Endothelial cell of umbilical vein (primary cell): ENCODE data around the gene OTUD7B. TPM values are rescaled to one million over a fixed set of nuclear protein-coding genes. Genes with fewer than 3 reads are reported as not detected.

Experiments
- BruUV-seq: library from RNA; stranded (reverse); fragments of 400-500 nt; replicated peaks from 2 replicates; lab custom pipeline; 2021; lab: Mats Ljungman, UMichigan
- CTCF ChIA-PET: fragments of 300-600, 350-600 bp; sonication (Branson Sonifier 250); formaldehyde crosslinking; loops from one replicate; lab custom pipeline; 2021; ENCODE audit warnings: antibody characterized with exemption, inconsistent platforms; lab: Charles Lee
- POLR2A ChIA-PET: fragments of 300-600, 350-600 bp; sonication (Branson Sonifier 250); formaldehyde crosslinking; loops from one replicate; lab custom pipeline; 2021; ENCODE audit warnings: antibody characterized with exemption, inconsistent platforms; lab: Charles Lee
- DNase-seq: peaks from one replicate; pipeline ENCODE4 v3.0.0-alpha.2; 2011; ENCODE audit warnings: low read depth, low spot score
- FAIRE-seq: peaks from 2 replicates; lab custom pipeline; 2011; peaks lifted over from hg19 to GRCh38; lab: Jason Lieb, UNC
- H2AFZ ChIP-seq: 2 replicates; pipeline ENCODE4 v1.6.0; 2012; ENCODE audit warnings: low read depth, low read length, control low read depth, inconsistent platforms
- H3K27ac ChIP-seq: 2 replicates; pipeline ENCODE4 v1.5.1; 2011; ENCODE audit warnings: low read depth, mild to moderate bottlenecking, control low read depth, low read length, moderate library complexity; ENCODE audit not compliant: insufficient read depth
- H3K27me3 ChIP-seq, 2 experiments: 2 replicates each; pipeline versions ENCODE4 v1.6.0 to v1.6.1; 2011; ENCODE audit warnings: low read length in 2 of 2, mixed read lengths in 1 of 2; ENCODE audit not compliant: control insufficient read depth in 2 of 2, insufficient read depth in 2 of 2
- H3K36me3 ChIP-seq, 2 experiments: 2 replicates in 1 of 2; 3 replicates in 1 of 2; pipeline ENCODE4 v1.5.1; 2011; ENCODE audit warnings: low read length in 2 of 2, mild to moderate bottlenecking in 1 of 2, moderate library complexity in 1 of 2; ENCODE audit not compliant: control insufficient read depth in 2 of 2, insufficient read depth in 2 of 2; ENCODE audit errors: extremely low read depth in 1 of 2
- H3K4me1 ChIP-seq: 3 replicates; pipeline ENCODE4 v1.5.1; 2011; ENCODE audit warnings: mild to moderate bottlenecking, low read length; ENCODE audit not compliant: control insufficient read depth, insufficient read depth; ENCODE audit errors: extremely low read depth
- H3K4me2 ChIP-seq: 2 replicates; pipeline ENCODE4 v1.6.1; 2011; ENCODE audit warnings: low read length, control low read depth, mixed read lengths; ENCODE audit not compliant: insufficient read depth
- H3K4me3 ChIP-seq, 3 experiments: fragments of 200-600 bp in 1 of 3; sonication (generic), shearing (Covaris generic) in 1 of 3; replicated peaks in 1 of 3; 2 replicates each; pipeline ENCODE4 v1.5.1; 2011 to 2016; ENCODE audit warnings: control low read depth in 3 of 3, low read length in 3 of 3, mild to moderate bottlenecking in 2 of 3, inconsistent platforms in 1 of 3, low read depth in 1 of 3, moderate library complexity in 1 of 3; ENCODE audit not compliant: insufficient read depth in 1 of 3
- H3K79me2 ChIP-seq: 2 replicates; pipeline ENCODE4 v1.6.0; 2012; ENCODE audit warnings: low read length, inconsistent platforms; ENCODE audit not compliant: control insufficient read depth, insufficient read depth
- H3K9ac ChIP-seq: replicated peaks from 2 replicates; pipeline ENCODE3; 2011; ENCODE audit warnings: low read length, control low read depth; ENCODE audit not compliant: insufficient read depth; ENCODE audit errors: extremely low read depth
- H3K9me1 ChIP-seq: replicated peaks from 3 replicates; pipeline ENCODE4 v1.6.0; 2011; ENCODE audit warnings: mild to moderate bottlenecking, low read length; ENCODE audit not compliant: control insufficient read depth, insufficient read depth; ENCODE audit errors: extremely low read depth
- H3K9me3 ChIP-seq: replicated peaks from 2 replicates; pipeline ENCODE4 v1.5.1; 2012; ENCODE audit warnings: low read length, inconsistent platforms; ENCODE audit not compliant: control insufficient read depth, insufficient read depth
- H4K20me1 ChIP-seq: replicated peaks from 2 replicates; pipeline ENCODE3; 2011; ENCODE audit warnings: mild to moderate bottlenecking, low read length; ENCODE audit not compliant: control insufficient read depth, insufficient read depth; ENCODE audit errors: extremely low read depth
- EZH2 ChIP-seq: IDR thresholded peaks from 2 replicates; pipeline ENCODE4 v1.6.1; 2012; ENCODE audit warnings: borderline replicate concordance, low read depth, mild to moderate bottlenecking, moderate library complexity, low read length, inconsistent platforms; ENCODE audit not compliant: severe bottlenecking
- FOS ChIP-seq: IDR thresholded peaks from 2 replicates; pipeline ENCODE4 v1.6.1; 2011; ENCODE audit warnings: mild to moderate bottlenecking, low read length, moderate library complexity, borderline replicate concordance; ENCODE audit not compliant: insufficient read depth
- GATA2 ChIP-seq: IDR thresholded peaks from 2 replicates; pipeline ENCODE4 v1.7.0; 2011; ENCODE audit warnings: low read depth, mild to moderate bottlenecking, moderate library complexity, mixed read lengths, low read length; ENCODE audit not compliant: insufficient read length, insufficient read depth
- JUN ChIP-seq: IDR thresholded peaks from 2 replicates; pipeline ENCODE4 v1.6.1; 2011; ENCODE audit warnings: borderline replicate concordance, low read depth; ENCODE audit not compliant: insufficient read length, insufficient read depth
- MYC ChIP-seq: IDR thresholded peaks from one replicate; pipeline ENCODE4 v1.6.1; 2011; ENCODE audit warnings: mild to moderate bottlenecking, low read depth, low read length
- POLR2A ChIP-seq: IDR thresholded peaks from 2 replicates; pipeline ENCODE4 v1.6.1; 2012; ENCODE audit warnings: low read depth, mild to moderate bottlenecking, control low read depth, low read length
- POLR2AphosphoS5 ChIP-seq: IDR thresholded peaks from 2 replicates; pipeline ENCODE4 v1.6.1; 2012; ENCODE audit warnings: low read depth, mild to moderate bottlenecking, control low read depth, low read length, moderate library complexity; ENCODE audit not compliant: insufficient read depth
- dilution Hi-C: fragments of 300-500 bp; cut with MboI; formaldehyde crosslinking; loops from one replicate; pipeline ENCODE4 v1.15.0; 2019; ENCODE audit warnings: low sequenced_read_pairs; ENCODE audit not compliant: extremely low pct_ligation_motif_present
- intact Hi-C: fragments of 100-400 bp; cut with micrococcal nuclease; formaldehyde crosslinking; loops from one replicate; pipeline ENCODE4 v1.10.0; 2022
- polyA plus RNA-seq, 4 experiments: library from polyadenylated mRNA; depleted of rRNA in 3 of 4; stranded (reverse) in 3 of 4; unstranded in 1 of 4; fragments of >200 nt; gene quantifications; 2 replicates each; pipeline versions ENCODE4 v1.2.1 to v1.2.3, GENCODE V29; 2011 to 2012; ENCODE audit warnings: missing spikeins in 1 of 4
- total RNA-seq: library from RNA; stranded (reverse); gene quantifications from 2 replicates; pipeline ENCODE4 v1.2.3, GENCODE V29; 2021
- TF ChIP-seq, protein P1 (sequence below), 2 donors: IDR thresholded peaks; 1 replicate in 1 of 2; 2 replicates in 1 of 2; pipeline ENCODE4 v1.5.1; 2011; ENCODE audit warnings: low read length in 2 of 2, mild to moderate bottlenecking in 2 of 2, moderate library complexity in 2 of 2, control low read depth in 1 of 2, inconsistent platforms in 1 of 2, low read depth in 1 of 2; ENCODE audit not compliant: insufficient read depth in 1 of 2; ENCODE audit errors: extremely low read depth in 1 of 2
- TF ChIP-seq, protein P2 (sequence below): IDR thresholded peaks from 2 replicates; pipeline ENCODE4 v1.6.1; 2011; ENCODE audit not compliant: insufficient read depth, insufficient read length

Gene OTUD7B
- total and polyA plus RNA-seq, 2 donors (not counting 3 experiments of a cell fraction or from before 2014, with no cell fraction given) = 4.3 to 22.8 TPM

DNA sequence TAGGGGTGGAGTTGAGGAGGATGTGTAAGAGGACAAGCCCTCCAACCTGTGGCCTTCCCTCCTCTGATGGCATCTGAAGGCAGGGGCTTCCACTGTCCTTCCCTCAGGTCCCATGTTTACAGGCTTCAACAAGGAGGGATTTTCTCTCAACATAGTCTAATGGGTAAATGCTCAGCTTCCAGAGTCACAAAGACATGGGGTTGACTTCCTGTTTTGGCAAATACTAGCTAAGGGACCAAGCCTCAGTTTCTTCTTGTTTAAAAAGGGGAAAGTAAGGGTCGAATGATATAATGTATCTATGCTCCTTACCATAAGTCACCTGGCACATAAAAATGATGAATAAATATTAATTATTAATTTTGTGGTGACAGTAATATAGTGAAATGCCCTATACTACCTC is 96.0 kb downstream of the OTUD7B start:
- DNase-seq (no peak), FAIRE-seq (no peak)
- POLR2A ChIA-PET = no interaction called here
- intact Hi-C loops (no loop called here), dilution Hi-C loops (no loop called here)
- H2AFZ ChIP-seq = no peak overlapping the region
- no peaks in the 10 kb centered on the region for H3K9me1 ChIP-seq
- no peak for TF ChIP-seq POLR2AphosphoS5
- TF ChIP-seq, protein P1, sequence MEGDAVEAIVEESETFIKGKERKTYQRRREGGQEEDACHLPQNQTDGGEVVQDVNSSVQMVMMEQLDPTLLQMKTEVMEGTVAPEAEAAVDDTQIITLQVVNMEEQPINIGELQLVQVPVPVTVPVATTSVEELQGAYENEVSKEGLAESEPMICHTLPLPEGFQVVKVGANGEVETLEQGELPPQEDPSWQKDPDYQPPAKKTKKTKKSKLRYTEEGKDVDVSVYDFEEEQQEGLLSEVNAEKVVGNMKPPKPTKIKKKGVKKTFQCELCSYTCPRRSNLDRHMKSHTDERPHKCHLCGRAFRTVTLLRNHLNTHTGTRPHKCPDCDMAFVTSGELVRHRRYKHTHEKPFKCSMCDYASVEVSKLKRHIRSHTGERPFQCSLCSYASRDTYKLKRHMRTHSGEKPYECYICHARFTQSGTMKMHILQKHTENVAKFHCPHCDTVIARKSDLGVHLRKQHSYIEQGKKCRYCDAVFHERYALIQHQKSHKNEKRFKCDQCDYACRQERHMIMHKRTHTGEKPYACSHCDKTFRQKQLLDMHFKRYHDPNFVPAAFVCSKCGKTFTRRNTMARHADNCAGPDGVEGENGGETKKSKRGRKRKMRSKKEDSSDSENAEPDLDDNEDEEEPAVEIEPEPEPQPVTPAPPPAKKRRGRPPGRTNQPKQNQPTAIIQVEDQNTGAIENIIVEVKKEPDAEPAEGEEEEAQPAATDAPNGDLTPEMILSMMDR (IDR thresholded peaks at IDR 0.05; ENCODE audit: extremely low read depth in 1 of 2, insufficient read depth in 1 of 2, low read depth in 1 of 2, low read length in 2 of 2) = no peak
- TF ChIP-seq EZH2 = no peak
- TF ChIP-seq MYC = no peak
- TF ChIP-seq, protein P2, sequence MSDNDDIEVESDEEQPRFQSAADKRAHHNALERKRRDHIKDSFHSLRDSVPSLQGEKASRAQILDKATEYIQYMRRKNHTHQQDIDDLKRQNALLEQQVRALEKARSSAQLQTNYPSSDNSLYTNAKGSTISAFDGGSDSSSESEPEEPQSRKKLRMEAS = no peak
- no peak for TF ChIP-seq POLR2A
- TF ChIP-seq FOS = no peak
- no peak for TF ChIP-seq GATA2
- TF ChIP-seq JUN = no peak
- no peaks in the 10 kb centered on the region for H3K79me2 ChIP-seq
- no peaks in the 10 kb centered on the region for H4K20me1 ChIP-seq
- H3K4me3 ChIP-seq = no peak overlapping the region
- no TSS peak for BruUV-seq
- H3K36me3 ChIP-seq = no peaks in the 10 kb centered on the region
- no peaks in the 10 kb centered on the region for H3K9me3 ChIP-seq
- no peak overlapping the region for H3K4me2 ChIP-seq
- CTCF ChIA-PET = interaction anchor here (1.5 kb wide), 1 partner anchor 272 kb away, joined by 4 read pairs; no protein-coding TSS in a partner anchor
- H3K4me1 ChIP-seq = peaks cover 3% of the 10 kb centered on the region
- no peak overlapping the region for H3K9ac ChIP-seq
- no peak overlapping the region for H3K27ac ChIP-seq
- peaks cover 17 to 28% of the 10 kb centered on the region in 2 experiments for H3K27me3 ChIP-seq
